ENCODE data around the gene ANKRD13D. TPM values are rescaled to one million over a fixed set of nuclear protein-coding genes. Genes with fewer than 3 reads are reported as not detected.
A peak's percentile ranks its signal among the peaks of the same experiment; 100 is the strongest.

Gene ANKRD13D
- total and polyA plus RNA-seq, 2 of the 8 experiments (the other 6 are each of a cell fraction or from before 2014, with no cell fraction given), result 24.9 to 26.5 TPM

- TF ChIP-seq, protein P1, sequence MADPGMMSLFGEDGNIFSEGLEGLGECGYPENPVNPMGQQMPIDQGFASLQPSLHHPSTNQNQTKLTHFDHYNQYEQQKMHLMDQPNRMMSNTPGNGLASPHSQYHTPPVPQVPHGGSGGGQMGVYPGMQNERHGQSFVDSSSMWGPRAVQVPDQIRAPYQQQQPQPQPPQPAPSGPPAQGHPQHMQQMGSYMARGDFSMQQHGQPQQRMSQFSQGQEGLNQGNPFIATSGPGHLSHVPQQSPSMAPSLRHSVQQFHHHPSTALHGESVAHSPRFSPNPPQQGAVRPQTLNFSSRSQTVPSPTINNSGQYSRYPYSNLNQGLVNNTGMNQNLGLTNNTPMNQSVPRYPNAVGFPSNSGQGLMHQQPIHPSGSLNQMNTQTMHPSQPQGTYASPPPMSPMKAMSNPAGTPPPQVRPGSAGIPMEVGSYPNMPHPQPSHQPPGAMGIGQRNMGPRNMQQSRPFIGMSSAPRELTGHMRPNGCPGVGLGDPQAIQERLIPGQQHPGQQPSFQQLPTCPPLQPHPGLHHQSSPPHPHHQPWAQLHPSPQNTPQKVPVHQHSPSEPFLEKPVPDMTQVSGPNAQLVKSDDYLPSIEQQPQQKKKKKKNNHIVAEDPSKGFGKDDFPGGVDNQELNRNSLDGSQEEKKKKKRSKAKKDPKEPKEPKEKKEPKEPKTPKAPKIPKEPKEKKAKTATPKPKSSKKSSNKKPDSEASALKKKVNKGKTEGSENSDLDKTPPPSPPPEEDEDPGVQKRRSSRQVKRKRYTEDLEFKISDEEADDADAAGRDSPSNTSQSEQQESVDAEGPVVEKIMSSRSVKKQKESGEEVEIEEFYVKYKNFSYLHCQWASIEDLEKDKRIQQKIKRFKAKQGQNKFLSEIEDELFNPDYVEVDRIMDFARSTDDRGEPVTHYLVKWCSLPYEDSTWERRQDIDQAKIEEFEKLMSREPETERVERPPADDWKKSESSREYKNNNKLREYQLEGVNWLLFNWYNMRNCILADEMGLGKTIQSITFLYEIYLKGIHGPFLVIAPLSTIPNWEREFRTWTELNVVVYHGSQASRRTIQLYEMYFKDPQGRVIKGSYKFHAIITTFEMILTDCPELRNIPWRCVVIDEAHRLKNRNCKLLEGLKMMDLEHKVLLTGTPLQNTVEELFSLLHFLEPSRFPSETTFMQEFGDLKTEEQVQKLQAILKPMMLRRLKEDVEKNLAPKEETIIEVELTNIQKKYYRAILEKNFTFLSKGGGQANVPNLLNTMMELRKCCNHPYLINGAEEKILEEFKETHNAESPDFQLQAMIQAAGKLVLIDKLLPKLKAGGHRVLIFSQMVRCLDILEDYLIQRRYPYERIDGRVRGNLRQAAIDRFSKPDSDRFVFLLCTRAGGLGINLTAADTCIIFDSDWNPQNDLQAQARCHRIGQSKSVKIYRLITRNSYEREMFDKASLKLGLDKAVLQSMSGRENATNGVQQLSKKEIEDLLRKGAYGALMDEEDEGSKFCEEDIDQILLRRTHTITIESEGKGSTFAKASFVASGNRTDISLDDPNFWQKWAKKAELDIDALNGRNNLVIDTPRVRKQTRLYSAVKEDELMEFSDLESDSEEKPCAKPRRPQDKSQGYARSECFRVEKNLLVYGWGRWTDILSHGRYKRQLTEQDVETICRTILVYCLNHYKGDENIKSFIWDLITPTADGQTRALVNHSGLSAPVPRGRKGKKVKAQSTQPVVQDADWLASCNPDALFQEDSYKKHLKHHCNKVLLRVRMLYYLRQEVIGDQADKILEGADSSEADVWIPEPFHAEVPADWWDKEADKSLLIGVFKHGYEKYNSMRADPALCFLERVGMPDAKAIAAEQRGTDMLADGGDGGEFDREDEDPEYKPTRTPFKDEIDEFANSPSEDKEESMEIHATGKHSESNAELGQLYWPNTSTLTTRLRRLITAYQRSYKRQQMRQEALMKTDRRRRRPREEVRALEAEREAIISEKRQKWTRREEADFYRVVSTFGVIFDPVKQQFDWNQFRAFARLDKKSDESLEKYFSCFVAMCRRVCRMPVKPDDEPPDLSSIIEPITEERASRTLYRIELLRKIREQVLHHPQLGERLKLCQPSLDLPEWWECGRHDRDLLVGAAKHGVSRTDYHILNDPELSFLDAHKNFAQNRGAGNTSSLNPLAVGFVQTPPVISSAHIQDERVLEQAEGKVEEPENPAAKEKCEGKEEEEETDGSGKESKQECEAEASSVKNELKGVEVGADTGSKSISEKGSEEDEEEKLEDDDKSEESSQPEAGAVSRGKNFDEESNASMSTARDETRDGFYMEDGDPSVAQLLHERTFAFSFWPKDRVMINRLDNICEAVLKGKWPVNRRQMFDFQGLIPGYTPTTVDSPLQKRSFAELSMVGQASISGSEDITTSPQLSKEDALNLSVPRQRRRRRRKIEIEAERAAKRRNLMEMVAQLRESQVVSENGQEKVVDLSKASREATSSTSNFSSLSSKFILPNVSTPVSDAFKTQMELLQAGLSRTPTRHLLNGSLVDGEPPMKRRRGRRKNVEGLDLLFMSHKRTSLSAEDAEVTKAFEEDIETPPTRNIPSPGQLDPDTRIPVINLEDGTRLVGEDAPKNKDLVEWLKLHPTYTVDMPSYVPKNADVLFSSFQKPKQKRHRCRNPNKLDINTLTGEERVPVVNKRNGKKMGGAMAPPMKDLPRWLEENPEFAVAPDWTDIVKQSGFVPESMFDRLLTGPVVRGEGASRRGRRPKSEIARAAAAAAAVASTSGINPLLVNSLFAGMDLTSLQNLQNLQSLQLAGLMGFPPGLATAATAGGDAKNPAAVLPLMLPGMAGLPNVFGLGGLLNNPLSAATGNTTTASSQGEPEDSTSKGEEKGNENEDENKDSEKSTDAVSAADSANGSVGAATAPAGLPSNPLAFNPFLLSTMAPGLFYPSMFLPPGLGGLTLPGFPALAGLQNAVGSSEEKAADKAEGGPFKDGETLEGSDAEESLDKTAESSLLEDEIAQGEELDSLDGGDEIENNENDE (IDR thresholded peaks at IDR 0.05; ENCODE audit: insufficient replicate concordance, low read length), result no peak
- no peak for TF ChIP-seq BRCA1 (IDR thresholded peaks at IDR 0.05; ENCODE audit: low read depth, low read length)
- peak in 1 of 2 experiments; percentile 23; a peak in 1 of 3 replicates for TF ChIP-seq EP300 (IDR thresholded peaks at IDR 0.05; ENCODE audit: borderline replicate concordance in 1 of 2, low read depth in 2 of 2, low read length in 2 of 2)
- no peak for TF ChIP-seq SIX5 (IDR thresholded peaks at IDR 0.05; ENCODE audit: low read depth, low read length)
- TF ChIP-seq JUND (IDR thresholded peaks at IDR 0.05; ENCODE audit: low read length), result peak; percentile 51; the same call in 1 of the 2 replicates
- no peak for TF ChIP-seq CBX8 (IDR thresholded peaks at IDR 0.05; ENCODE audit: borderline replicate concordance, low read depth, low read length)
- no peak for TF ChIP-seq HDAC2 (IDR thresholded peaks at IDR 0.05; ENCODE audit: borderline replicate concordance in 1 of 2, low read depth in 2 of 2, low read length in 2 of 2)
- peak; percentile 36; the same call in 1 of the 2 replicates for TF ChIP-seq GTF2F1 (IDR thresholded peaks at IDR 0.05; ENCODE audit: borderline replicate concordance, low read depth, low read length)
- TF ChIP-seq SIRT6 (IDR thresholded peaks at IDR 0.05; ENCODE audit: low read length), result no peak
- 0 out of 2 replicates have a peak, but pooled peaks have one; percentile 59 for TF ChIP-seq SP1 (IDR thresholded peaks at IDR 0.05; ENCODE audit: low read depth, low read length)
Observed at GRCh38 chr11:67239783-67240575, 49.1 kb upstream of the ANKRD13D start (continued).
